ENCODE data around the gene DCT. TPM values are rescaled to one million over a fixed set of nuclear protein-coding genes. Genes with fewer than 3 reads are reported as not detected.
A peak's percentile ranks its signal among the peaks of the same experiment; 100 is the strongest.
"Not testable (repeated sequence)": the region's sequence is repeated elsewhere in the genome, so short reads cannot be mapped to it uniquely, and the experiment has no call there.

DCT gene
- total RNA-seq = not detected in 2 replicates
- long read RNA-seq = 0 reads

- DNase-seq (ENCODE audit: extremely low spot score, unreplicated experiment) = no peak
- Mint-ChIP-seq H3K27ac (ENCODE audit: unreplicated experiment) (no peak within 1 kb of the TSS), H3K4me3 (ENCODE audit: unreplicated experiment) (no peak within 1 kb of the TSS), H3K9me3 (ENCODE audit: unreplicated experiment) (no peaks in the 10 kb centered on the region), H3K36me3 (ENCODE audit: unreplicated experiment) (no peaks in the 10 kb centered on the region), H3K4me1 (ENCODE audit: unreplicated experiment) (no peaks in the 10 kb centered on the region), H3K27me3 (ENCODE audit: unreplicated experiment) (peaks cover 27% of the 10 kb centered on the region)
- TF ChIP-seq, protein P1, sequence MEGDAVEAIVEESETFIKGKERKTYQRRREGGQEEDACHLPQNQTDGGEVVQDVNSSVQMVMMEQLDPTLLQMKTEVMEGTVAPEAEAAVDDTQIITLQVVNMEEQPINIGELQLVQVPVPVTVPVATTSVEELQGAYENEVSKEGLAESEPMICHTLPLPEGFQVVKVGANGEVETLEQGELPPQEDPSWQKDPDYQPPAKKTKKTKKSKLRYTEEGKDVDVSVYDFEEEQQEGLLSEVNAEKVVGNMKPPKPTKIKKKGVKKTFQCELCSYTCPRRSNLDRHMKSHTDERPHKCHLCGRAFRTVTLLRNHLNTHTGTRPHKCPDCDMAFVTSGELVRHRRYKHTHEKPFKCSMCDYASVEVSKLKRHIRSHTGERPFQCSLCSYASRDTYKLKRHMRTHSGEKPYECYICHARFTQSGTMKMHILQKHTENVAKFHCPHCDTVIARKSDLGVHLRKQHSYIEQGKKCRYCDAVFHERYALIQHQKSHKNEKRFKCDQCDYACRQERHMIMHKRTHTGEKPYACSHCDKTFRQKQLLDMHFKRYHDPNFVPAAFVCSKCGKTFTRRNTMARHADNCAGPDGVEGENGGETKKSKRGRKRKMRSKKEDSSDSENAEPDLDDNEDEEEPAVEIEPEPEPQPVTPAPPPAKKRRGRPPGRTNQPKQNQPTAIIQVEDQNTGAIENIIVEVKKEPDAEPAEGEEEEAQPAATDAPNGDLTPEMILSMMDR (IDR thresholded peaks at IDR 0.05) = no peak
Observed at GRCh38 chr13:94479616-94480015, at the start of gene DCT. Gene DCT (minus strand): TSS chr13:94479682. CDS start chr13:94479255, 427 bp downstream.

DNA sequence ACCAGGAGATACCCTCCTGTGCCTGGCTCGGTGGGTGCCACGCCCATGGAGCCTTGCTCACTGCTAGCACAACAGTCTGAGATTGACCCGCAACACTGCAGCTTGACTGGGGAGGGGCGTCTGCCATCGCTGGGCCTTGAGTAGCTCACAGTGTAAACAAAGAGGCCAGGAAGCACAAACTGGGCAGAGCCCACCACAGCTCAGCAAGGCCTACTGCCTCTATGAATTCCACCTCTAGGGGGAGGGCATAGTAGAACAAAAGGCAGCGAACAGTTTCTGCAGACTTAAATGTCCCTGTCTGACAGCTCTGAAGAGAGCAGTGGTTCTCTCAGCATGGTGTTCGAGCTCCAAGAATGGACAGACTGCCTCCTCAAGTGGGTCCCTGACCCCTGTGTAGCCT is 47.5 kb upstream of the DCT start:
- not testable (repeated sequence) for H3K4me1 Mint-ChIP-seq (ENCODE audit: unreplicated experiment); H3K27ac Mint-ChIP-seq (ENCODE audit: unreplicated experiment); H3K4me3 Mint-ChIP-seq (ENCODE audit: unreplicated experiment); H3K9me3 Mint-ChIP-seq (ENCODE audit: unreplicated experiment); H3K36me3 Mint-ChIP-seq (ENCODE audit: unreplicated experiment)
- DNase-seq (ENCODE audit: extremely low spot score, unreplicated experiment) = peak; percentile 42
- H3K27me3 Mint-ChIP-seq (ENCODE audit: unreplicated experiment) = peaks cover 39% of the 10 kb centered on the region

DNA sequence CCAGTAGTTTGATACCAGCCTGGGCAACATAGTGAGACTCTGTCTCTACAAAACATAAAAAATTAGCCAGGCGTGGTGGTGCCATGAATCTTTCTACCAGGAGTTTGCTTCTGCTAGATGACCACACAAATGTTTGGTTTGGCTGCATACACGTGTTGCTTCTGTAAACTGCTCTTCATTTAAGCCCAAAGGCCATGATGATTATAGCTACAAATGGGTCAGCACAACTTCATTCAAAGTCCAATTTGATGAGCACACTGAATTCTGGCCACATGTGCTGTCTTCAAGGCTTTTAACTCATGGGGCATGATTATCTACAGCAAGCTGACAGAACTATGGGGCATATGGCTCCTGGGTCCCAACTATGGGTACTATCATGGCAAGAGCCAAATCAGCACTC is 46.3 kb upstream of the DCT start:
- H3K27ac Mint-ChIP-seq (ENCODE audit: unreplicated experiment) = no peak overlapping the region
- DNase-seq (ENCODE audit: extremely low spot score, unreplicated experiment) = no peak
- H3K4me1 Mint-ChIP-seq (ENCODE audit: unreplicated experiment) = no peaks in the 10 kb centered on the region
- no peak overlapping the region for H3K4me3 Mint-ChIP-seq (ENCODE audit: unreplicated experiment)
- no peaks in the 10 kb centered on the region for H3K36me3 Mint-ChIP-seq (ENCODE audit: unreplicated experiment)
- TF ChIP-seq, protein P1 (IDR thresholded peaks at IDR 0.05) = no peak
- no peaks in the 10 kb centered on the region for H3K9me3 Mint-ChIP-seq (ENCODE audit: unreplicated experiment)
- peaks cover 40% of the 10 kb centered on the region for H3K27me3 Mint-ChIP-seq (ENCODE audit: unreplicated experiment)

DNA sequence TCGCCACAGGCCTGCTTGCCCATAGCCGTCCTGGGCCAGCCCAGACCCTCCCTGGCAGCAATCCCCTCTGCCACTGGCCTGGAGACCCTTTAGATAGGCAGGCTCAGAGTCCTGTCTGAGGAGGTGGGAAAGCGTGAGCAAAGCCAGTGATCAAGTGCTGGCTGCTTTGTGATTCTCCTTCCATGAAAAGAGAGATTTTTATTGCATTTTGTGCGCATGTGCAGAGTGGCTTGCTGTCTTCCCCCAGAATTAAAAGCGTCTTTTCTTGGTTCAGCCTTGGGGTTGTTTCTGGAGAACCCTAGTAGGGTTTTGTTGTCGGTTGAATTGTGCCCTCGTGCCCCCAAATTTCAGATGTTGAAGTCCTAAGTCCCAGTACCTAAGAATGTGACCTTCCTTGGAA is 44.9 kb upstream of the DCT start:
- Mint-ChIP-seq H3K27me3 (ENCODE audit: unreplicated experiment) (peaks cover 37% of the 10 kb centered on the region), H3K36me3 (ENCODE audit: unreplicated experiment) (no peaks in the 10 kb centered on the region), H3K9me3 (ENCODE audit: unreplicated experiment) (no peaks in the 10 kb centered on the region), H3K27ac (ENCODE audit: unreplicated experiment) (no peak overlapping the region), H3K4me3 (ENCODE audit: unreplicated experiment) (no peak overlapping the region), H3K4me1 (ENCODE audit: unreplicated experiment) (no peaks in the 10 kb centered on the region)
- no peak for DNase-seq (ENCODE audit: extremely low spot score, unreplicated experiment)
- TF ChIP-seq, protein P1 (IDR thresholded peaks at IDR 0.05) = no peak

DNA sequence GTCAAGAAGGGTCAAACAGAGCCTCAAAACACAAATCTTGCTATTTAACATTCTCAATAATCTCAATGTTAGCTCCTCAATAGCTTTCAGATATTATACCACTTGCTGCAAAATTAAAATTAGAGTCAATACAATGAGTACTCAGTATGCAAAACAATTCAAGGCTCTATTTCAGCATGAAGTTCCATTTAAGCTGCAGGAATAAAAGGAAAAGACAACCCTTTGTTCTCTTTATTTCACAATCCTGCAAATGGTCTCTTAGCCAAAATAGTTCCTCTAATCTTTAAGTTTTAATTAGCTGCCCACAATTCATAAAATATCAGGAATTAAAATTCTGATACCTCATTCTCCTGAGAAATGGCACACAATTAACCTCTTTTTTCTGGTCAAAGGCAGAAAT is 40.5 kb upstream of the DCT start:
- Mint-ChIP-seq H3K4me3 (ENCODE audit: unreplicated experiment) (no peak overlapping the region), H3K36me3 (ENCODE audit: unreplicated experiment) (no peaks in the 10 kb centered on the region), H3K4me1 (ENCODE audit: unreplicated experiment) (no peaks in the 10 kb centered on the region), H3K27ac (ENCODE audit: unreplicated experiment) (no peak overlapping the region), H3K9me3 (ENCODE audit: unreplicated experiment) (peaks cover 6% of the 10 kb centered on the region), H3K27me3 (ENCODE audit: unreplicated experiment) (peaks cover 24% of the 10 kb centered on the region)
- no peak for DNase-seq (ENCODE audit: extremely low spot score, unreplicated experiment)
- TF ChIP-seq, protein P1 (IDR thresholded peaks at IDR 0.05) = no peak

DNA sequence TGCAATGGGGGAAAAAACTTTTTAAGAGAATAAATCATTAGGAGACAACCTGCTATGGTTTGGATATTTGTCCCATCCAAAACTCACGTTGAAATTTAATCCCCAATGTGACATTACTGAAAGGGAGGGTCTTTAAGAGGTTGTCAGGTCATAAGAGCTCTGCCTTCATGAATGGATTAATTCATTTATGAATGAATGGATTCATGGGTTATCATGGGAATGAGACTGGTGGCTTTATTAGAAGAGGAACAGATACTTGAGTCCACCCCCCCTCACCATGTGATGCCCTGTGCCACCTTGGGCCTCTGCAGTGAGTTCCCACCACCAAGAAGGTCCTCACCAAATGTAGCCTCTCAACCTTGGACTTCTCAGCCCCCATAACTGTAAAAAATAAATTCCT is 37.0 kb upstream of the DCT start:
- TF ChIP-seq, protein P1 (IDR thresholded peaks at IDR 0.05) = no peak
- DNase-seq (ENCODE audit: extremely low spot score, unreplicated experiment) = no peak
- no peaks in the 10 kb centered on the region for H3K36me3 Mint-ChIP-seq (ENCODE audit: unreplicated experiment)
- H3K9me3 Mint-ChIP-seq (ENCODE audit: unreplicated experiment) = peaks cover 6% of the 10 kb centered on the region
- no peak overlapping the region for H3K4me3 Mint-ChIP-seq (ENCODE audit: unreplicated experiment)
- H3K27me3 Mint-ChIP-seq (ENCODE audit: unreplicated experiment) = peaks cover 21% of the 10 kb centered on the region
- no peak overlapping the region for H3K27ac Mint-ChIP-seq (ENCODE audit: unreplicated experiment)
- H3K4me1 Mint-ChIP-seq (ENCODE audit: unreplicated experiment) = no peaks in the 10 kb centered on the region

Data from osteocyte (in vitro differentiated cells).